OCI-LY3 (cell line): ENCODE measurements around the gene PLPPR4.

Source experiments
- H2AFZ ChIP-seq: fragments of 200-600, 300-600 bp; shearing (Covaris generic); 2 replicates; pipeline ENCODE4 v1.6.0; 2014; ENCODE audit warnings: antibody characterized with exemption, low read depth, low read length
- H3K27ac ChIP-seq: fragments of 200-600, 300-600 bp; sonication (generic); 2 replicates; pipeline ENCODE4 v1.5.1; 2014; ENCODE audit warnings: mild to moderate bottlenecking, low read length, moderate library complexity, mixed read lengths
- H3K27me3 ChIP-seq: fragments of 200-600, 300-600 bp; sonication (generic); 2 replicates; pipeline ENCODE4 v1.6.1; 2014; ENCODE audit warnings: low read depth, low read length, mixed read lengths
- H3K36me3 ChIP-seq: fragments of 200-600, 300-600 bp; sonication (generic); replicated peaks from 2 replicates; pipeline ENCODE3; 2014; ENCODE audit warnings: low read depth, low read length, mixed read lengths
- H3K4me1 ChIP-seq: fragments of 300-600, 200-600 bp; sonication (generic); 2 replicates; pipeline ENCODE4 v1.6.1; 2014; ENCODE audit warnings: low read length, mixed read lengths
- H3K4me2 ChIP-seq: fragments of 200-600, 300-600 bp; sonication (generic); 2 replicates; pipeline ENCODE4 v1.6.1; 2014; ENCODE audit warnings: low read length, mixed read lengths
- H3K4me3 ChIP-seq: fragments of 300-600, 200-600 bp; sonication (generic); 2 replicates; pipeline ENCODE4 v1.5.1; 2014; ENCODE audit warnings: antibody characterized with exemption, mild to moderate bottlenecking, low read length, moderate library complexity
- H3K79me2 ChIP-seq: fragments of 300-600, 200-600 bp; shearing (Covaris generic); 2 replicates; pipeline ENCODE4 v1.6.1; 2014; ENCODE audit warnings: mild to moderate bottlenecking, low read length, mixed read lengths
- H3K9ac ChIP-seq: fragments of 300-600, 200-600 bp; shearing (Covaris generic); 2 replicates; pipeline ENCODE4 v1.6.0; 2014; ENCODE audit warnings: mild to moderate bottlenecking, low read length, moderate library complexity
- H3K9me3 ChIP-seq: fragments of 200-600, 300-600 bp; shearing (Covaris generic); 2 replicates; pipeline ENCODE4 v1.6.1; 2014; ENCODE audit warnings: low read length, mixed read lengths; ENCODE audit not compliant: insufficient read depth
- H4K20me1 ChIP-seq: fragments of 200-600, 300-600 bp; sonication (generic); 2 replicates; pipeline ENCODE4 v1.6.1; 2016; ENCODE audit warnings: low read length, mixed read lengths; ENCODE audit not compliant: insufficient read depth
- EZH2phosphoT487 ChIP-seq: fragments of 200-600 bp; shearing (Covaris generic); IDR thresholded peaks from 2 replicates; pipeline ENCODE4 v1.6.1; 2018; ENCODE audit warnings: antibody characterized with exemption, mixed run types, low read depth
- TF ChIP-seq, protein P1 (sequence below): fragments of 200-600, 300-600 bp; sonication (generic); IDR thresholded peaks from 2 replicates; pipeline ENCODE4 v1.5.1; 2014; ENCODE audit warnings: antibody characterized with exemption, low read length, low read depth

The PLPPR4 gene

DNA sequence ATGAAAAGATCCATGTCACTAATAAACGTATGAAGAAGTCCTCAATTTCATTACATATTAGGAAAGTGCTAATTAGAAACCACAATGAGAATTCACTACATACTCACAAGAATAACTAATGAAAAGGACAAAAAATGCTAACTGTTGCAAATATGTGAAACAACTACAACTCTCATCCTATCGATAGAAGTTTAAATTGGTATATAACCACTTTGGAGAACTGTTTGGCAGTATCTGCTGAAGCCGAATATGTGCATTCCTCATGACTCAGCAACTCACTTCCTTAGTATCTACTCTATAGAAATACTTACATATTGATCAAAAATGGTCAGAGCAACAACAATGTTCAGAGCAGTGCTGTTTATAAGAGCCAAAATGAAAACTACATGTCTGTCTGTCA lies 66.8 kb downstream of the PLPPR4 start:
- Histone ChIP-seq H3K27ac (no peak overlapping the region), H3K79me2 (no peaks in the 10 kb centered on the region), H3K36me3 (no peaks in the 10 kb centered on the region), H3K9ac (no peak overlapping the region), H4K20me1 (no peaks in the 10 kb centered on the region), H3K4me3 (no peak overlapping the region), H3K27me3 (no peaks in the 10 kb centered on the region), H2AFZ (no peak overlapping the region), H3K4me1 (no peaks in the 10 kb centered on the region), H3K9me3 (no peaks in the 10 kb centered on the region), H3K4me2 (no peak overlapping the region)
- TF ChIP-seq EZH2phosphoT487, result no peak
- TF ChIP-seq, protein P1, sequence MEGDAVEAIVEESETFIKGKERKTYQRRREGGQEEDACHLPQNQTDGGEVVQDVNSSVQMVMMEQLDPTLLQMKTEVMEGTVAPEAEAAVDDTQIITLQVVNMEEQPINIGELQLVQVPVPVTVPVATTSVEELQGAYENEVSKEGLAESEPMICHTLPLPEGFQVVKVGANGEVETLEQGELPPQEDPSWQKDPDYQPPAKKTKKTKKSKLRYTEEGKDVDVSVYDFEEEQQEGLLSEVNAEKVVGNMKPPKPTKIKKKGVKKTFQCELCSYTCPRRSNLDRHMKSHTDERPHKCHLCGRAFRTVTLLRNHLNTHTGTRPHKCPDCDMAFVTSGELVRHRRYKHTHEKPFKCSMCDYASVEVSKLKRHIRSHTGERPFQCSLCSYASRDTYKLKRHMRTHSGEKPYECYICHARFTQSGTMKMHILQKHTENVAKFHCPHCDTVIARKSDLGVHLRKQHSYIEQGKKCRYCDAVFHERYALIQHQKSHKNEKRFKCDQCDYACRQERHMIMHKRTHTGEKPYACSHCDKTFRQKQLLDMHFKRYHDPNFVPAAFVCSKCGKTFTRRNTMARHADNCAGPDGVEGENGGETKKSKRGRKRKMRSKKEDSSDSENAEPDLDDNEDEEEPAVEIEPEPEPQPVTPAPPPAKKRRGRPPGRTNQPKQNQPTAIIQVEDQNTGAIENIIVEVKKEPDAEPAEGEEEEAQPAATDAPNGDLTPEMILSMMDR, result no peak

DNA sequence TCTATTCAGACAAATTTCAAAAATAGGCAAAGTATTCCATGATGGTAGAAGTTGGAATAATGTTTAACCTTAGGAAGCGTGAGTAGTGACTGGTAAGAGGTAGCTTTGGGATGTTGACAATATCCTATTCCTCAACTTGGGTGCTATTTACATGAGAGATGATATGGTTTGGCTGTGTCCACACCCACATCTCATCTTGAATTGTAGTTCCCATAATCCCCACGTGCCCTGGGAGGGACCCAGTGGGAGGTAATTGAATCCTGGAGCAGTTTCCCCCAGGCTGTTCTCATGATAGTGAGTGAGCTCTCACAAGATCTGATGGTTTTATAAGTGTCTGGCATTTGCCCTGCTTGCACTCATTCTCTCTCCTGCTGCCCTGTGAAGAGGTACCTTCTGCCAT lies 67.3 kb downstream of the PLPPR4 start:
- Histone ChIP-seq H3K4me3 (no peak overlapping the region), H3K4me2 (no peak overlapping the region), H2AFZ (no peak overlapping the region), H3K27ac (no peak overlapping the region), H3K9me3 (no peaks in the 10 kb centered on the region), H3K4me1 (no peaks in the 10 kb centered on the region), H4K20me1 (no peaks in the 10 kb centered on the region), H3K79me2 (no peaks in the 10 kb centered on the region), H3K36me3 (no peaks in the 10 kb centered on the region), H3K27me3 (no peaks in the 10 kb centered on the region), H3K9ac (no peak overlapping the region)
- TF ChIP-seq, protein P1, result no peak
- no peak for TF ChIP-seq EZH2phosphoT487

DNA sequence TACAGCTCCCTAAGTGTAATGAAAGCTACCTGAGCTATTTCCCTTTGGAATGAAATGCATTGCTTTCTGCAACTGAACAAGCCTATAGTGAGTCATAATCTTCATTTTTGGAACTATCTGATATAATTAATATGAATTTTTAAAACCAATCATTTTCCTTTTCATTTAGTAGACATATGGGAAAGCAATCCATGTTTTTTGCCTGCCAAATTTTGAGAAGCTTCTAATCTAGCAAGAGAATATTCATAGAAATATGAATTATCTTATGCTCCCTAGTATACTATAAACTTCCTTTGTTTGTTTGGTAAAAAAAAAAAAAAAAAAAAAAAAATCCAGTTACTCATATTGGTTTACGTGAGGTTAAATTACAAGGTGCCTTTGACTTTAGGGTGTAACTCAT lies 68.3 kb downstream of the PLPPR4 start:
- Histone ChIP-seq H3K4me1 (no peaks in the 10 kb centered on the region), H3K27ac (no peak overlapping the region), H3K27me3 (no peaks in the 10 kb centered on the region), H3K9ac (no peak overlapping the region), H3K4me2 (no peak overlapping the region), H3K79me2 (no peaks in the 10 kb centered on the region), H3K36me3 (no peaks in the 10 kb centered on the region), H4K20me1 (no peaks in the 10 kb centered on the region), H3K9me3 (no peaks in the 10 kb centered on the region), H2AFZ (no peak overlapping the region), H3K4me3 (no peak overlapping the region)
- no peak for TF ChIP-seq EZH2phosphoT487
- TF ChIP-seq, protein P1, result no peak

DNA sequence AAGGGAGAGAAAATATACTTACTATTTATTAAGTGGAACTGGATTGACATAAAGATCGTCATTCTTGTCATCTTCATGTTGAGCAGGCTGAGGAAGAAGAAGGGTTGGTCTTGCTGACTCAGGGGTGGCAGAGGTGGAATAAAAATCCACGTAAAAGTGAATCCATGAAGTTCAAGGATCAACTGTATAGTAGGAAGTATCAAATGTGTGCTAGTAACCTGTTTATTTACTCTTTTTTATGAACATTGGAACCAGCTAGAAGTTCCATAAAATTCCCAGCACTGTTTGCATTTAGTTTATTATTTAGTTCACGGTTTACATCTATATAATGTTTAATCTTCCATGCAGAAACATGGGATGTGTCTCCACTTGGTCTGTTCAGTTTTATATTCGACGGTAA lies 70.7 kb downstream of the PLPPR4 start:
- TF ChIP-seq, protein P1, result no peak
- no peak for TF ChIP-seq EZH2phosphoT487
- H3K9ac ChIP-seq, result no peak overlapping the region
- H2AFZ ChIP-seq, result no peak overlapping the region
- H3K27ac ChIP-seq, result no peak overlapping the region
- no peaks in the 10 kb centered on the region for H3K4me1 ChIP-seq
- H4K20me1 ChIP-seq, result no peaks in the 10 kb centered on the region
- H3K79me2 ChIP-seq, result no peaks in the 10 kb centered on the region
- no peak overlapping the region for H3K4me2 ChIP-seq
- H3K4me3 ChIP-seq, result no peak overlapping the region
- H3K36me3 ChIP-seq, result no peaks in the 10 kb centered on the region
- no peaks in the 10 kb centered on the region for H3K9me3 ChIP-seq
- H3K27me3 ChIP-seq, result no peaks in the 10 kb centered on the region
